ENCODE measurements around the gene AUTS2. TPM values are rescaled to one million over a fixed set of nuclear protein-coding genes. Genes with fewer than 3 reads are reported as not detected.
A peak's percentile ranks its signal among the peaks of the same experiment; 100 is the strongest.

AUTS2 gene
- total RNA-seq, 6 experiments from 2014 or later = 10.4 to 32.0 (median 19.3) TPM

- intact Hi-C loops (cut with DNase I) = no loop called here
- Histone ChIP-seq H3K4me1 (no peaks in the 10 kb centered on the region), H3K27me3 (no peaks in the 10 kb centered on the region), H3K36me3 (no peaks in the 10 kb centered on the region), H3K9me3 (no peaks in the 10 kb centered on the region), H3K4me3 (no peak overlapping the region), H3K27ac (no peak overlapping the region)
- TF ChIP-seq, protein P1, sequence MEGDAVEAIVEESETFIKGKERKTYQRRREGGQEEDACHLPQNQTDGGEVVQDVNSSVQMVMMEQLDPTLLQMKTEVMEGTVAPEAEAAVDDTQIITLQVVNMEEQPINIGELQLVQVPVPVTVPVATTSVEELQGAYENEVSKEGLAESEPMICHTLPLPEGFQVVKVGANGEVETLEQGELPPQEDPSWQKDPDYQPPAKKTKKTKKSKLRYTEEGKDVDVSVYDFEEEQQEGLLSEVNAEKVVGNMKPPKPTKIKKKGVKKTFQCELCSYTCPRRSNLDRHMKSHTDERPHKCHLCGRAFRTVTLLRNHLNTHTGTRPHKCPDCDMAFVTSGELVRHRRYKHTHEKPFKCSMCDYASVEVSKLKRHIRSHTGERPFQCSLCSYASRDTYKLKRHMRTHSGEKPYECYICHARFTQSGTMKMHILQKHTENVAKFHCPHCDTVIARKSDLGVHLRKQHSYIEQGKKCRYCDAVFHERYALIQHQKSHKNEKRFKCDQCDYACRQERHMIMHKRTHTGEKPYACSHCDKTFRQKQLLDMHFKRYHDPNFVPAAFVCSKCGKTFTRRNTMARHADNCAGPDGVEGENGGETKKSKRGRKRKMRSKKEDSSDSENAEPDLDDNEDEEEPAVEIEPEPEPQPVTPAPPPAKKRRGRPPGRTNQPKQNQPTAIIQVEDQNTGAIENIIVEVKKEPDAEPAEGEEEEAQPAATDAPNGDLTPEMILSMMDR (IDR thresholded peaks at IDR 0.05) = no peak
- TF ChIP-seq POLR2A (IDR thresholded peaks at IDR 0.05) = no peak
- WGBS (ENCODE audit: insufficient coverage, low coverage, low lambda C conversion rate, missing lambda C conversion rate) = 90% methylated on average over 2 of the region's 3 CpGs
- ATAC-seq = no peak
- DNase-seq = no peak
Measured at GRCh38 chr7:70512761-70513160, 914.5 kb downstream of the AUTS2 start.

DNA sequence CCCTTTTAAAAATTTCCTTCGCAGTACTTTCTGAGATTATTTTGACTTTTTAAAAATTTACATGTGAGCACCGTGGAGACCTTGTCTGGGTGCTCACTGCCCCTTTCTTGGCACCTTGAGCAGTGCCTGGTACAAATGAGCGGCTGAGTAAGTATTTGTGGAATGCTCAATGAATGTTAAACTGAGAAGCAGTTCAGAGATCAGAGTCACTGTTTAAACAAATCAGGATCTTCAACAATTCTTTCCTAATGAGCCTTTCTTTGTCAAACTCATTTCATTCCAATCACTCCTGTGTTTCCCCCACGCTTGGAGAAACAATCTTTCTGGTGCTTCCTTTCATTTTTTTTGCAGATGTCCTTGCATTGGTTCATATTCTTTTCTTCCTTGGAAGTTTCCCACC lies 922.3 kb downstream of the AUTS2 start:
- no peaks in the 10 kb centered on the region for H3K27me3 ChIP-seq
- DNase-seq = no peak
- ATAC-seq = peak; percentile 63 to 90 (median 70)
- H3K27ac ChIP-seq = no peak overlapping the region
- no peaks in the 10 kb centered on the region for H3K9me3 ChIP-seq
- 50% methylated on average over 4 of the region's 4 CpGs for WGBS (ENCODE audit: insufficient coverage, low coverage, low lambda C conversion rate, missing lambda C conversion rate)
- intact Hi-C loops (cut with DNase I) = no loop called here
- H3K4me1 ChIP-seq = no peaks in the 10 kb centered on the region
- H3K36me3 ChIP-seq = no peaks in the 10 kb centered on the region
- TF ChIP-seq, protein P1 (IDR thresholded peaks at IDR 0.05) = no peak
- TF ChIP-seq POLR2A (IDR thresholded peaks at IDR 0.05) = no peak
- H3K4me3 ChIP-seq = no peak overlapping the region

DNA sequence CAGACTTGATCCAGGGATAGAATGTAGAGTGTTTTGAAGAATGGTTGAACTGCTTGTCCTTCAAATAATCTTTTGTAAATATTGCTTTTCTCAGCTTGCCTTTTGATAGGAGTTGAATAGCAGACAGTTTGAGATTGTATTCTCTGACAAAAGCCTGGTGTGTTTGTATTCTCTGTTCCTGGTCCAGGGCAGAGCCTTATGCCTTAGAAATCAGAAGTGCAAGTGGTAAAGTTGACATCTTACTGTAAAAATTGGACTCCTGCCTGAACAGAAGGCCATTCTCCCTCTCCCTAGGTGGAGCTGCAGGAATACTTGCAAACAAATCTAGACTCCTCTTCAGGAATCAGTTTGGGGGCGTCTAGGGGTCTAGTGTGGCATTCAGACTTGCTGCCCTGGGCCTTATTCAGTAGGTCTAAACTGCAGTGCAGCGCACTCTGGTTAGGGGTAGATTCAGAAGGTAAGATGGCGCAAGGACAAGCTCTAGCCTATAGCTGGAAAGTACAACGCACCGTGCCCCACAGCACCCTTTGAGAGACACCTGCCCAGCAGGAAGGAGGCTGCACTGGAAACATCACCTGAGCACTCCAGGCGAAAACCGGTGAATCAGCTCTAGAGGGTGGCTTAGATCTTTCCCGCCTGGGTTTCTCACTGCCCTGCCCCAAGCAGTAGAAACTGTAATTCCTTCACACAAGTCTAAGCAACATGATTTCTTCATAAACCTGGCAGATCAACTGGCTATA lies 925.1 kb downstream of the AUTS2 start:
- ATAC-seq (no peak), DNase-seq (no peak)

DNA sequence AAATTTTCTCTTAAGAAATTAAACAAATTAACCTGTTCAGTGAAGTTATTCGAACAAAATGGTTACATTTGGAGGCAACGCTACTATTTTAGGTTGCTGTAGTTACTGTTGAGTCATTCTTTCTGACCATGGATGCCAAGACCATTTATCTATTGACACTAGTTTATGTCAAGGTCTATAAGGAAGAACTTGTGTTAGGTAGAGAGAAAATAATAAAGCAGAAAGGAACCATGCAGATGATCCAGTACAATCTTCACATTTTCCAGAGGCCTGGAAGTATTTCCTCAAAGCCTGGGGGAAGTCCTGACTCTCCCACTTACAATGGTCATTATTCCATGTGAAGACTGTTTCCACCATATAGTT lies 925.7 kb downstream of the AUTS2 start:
- intact Hi-C loops (cut with DNase I) = no loop called here
- Histone ChIP-seq H3K4me3 (no peak overlapping the region), H3K27me3 (no peaks in the 10 kb centered on the region), H3K4me1 (no peaks in the 10 kb centered on the region), H3K9me3 (no peaks in the 10 kb centered on the region), H3K36me3 (no peaks in the 10 kb centered on the region), H3K27ac (no peak overlapping the region)
- ATAC-seq (no peak), DNase-seq (no peak)
- TF ChIP-seq POLR2A (IDR thresholded peaks at IDR 0.05) = no peak
- TF ChIP-seq, protein P1 (IDR thresholded peaks at IDR 0.05) = no peak
- WGBS (ENCODE audit: insufficient coverage, low coverage, low lambda C conversion rate, missing lambda C conversion rate) = 93% methylated on average over 2 of the region's 2 CpGs

More for the DNA sequence above, 925.1 kb downstream of the AUTS2 start:
- Histone ChIP-seq H3K27ac (no peak overlapping the region), H3K36me3 (no peaks in the 10 kb centered on the region), H3K9me3 (no peaks in the 10 kb centered on the region), H3K27me3 (no peaks in the 10 kb centered on the region), H3K4me1 (no peaks in the 10 kb centered on the region), H3K4me3 (no peak overlapping the region)
- TF ChIP-seq, protein P1 (IDR thresholded peaks at IDR 0.05) = no peak
- TF ChIP-seq POLR2A (IDR thresholded peaks at IDR 0.05) = no peak
- intact Hi-C loops (cut with DNase I) = no loop called here
- 100% methylated on average over 1 of the region's 8 CpGs for WGBS (ENCODE audit: insufficient coverage, low coverage, low lambda C conversion rate, missing lambda C conversion rate)
